GM18867 (cell line): ENCODE data around the gene TEKT2.

Source experiments
- ATAC-seq: cut with Tn5 transposase; IDR thresholded peaks from one replicate; pipeline ENCODE4 v1.9.1; 2021; ENCODE audit warnings: mild to moderate bottlenecking, moderate library complexity; ENCODE audit not compliant: unreplicated experiment

TEKT2 gene

DNA sequence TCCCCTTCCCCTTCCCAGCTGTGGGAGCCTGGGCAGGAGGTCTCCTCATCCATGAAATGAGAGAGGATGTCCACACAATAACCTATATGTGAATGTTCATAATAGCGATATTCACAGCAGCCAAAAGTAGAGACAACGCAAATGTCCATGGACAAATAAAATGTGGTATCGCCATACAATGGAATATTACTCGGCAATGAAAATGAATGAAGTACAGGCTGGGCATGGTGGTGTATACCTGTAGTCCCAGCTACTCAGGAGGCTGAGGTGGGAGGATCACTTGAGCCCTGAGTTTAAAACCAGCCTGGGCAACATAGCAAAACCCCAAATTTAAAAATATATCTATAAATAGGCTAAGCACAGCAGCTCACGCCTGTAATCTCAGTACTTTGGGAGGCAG, 17.7 kb downstream of the TEKT2 start:
- no peak for ATAC-seq

DNA sequence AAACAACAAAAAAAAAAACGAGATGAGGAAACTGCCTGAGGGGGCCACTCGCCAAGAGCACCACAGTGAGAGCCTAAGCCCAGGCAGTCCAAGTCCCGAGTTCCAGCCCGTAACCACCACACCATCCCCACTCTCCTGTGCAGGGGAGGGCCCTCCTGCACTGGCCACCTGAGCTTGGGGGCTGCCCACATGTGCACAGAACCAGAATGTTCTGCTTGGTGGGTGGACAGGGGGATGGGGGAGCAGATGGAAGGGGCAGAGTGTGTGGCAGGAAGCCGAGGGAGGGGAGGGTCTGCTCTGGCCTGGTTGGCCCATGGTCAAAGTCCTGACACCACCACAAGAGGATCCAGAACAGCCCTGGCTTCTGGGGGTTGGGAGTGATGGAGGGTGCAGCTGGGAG, 22.4 kb downstream of the TEKT2 start:
- no peak for ATAC-seq

GRCh38 chr1:36107394-36107793, 23.5 kb downstream of the TEKT2 start:
- no peak for ATAC-seq

GRCh38 chr1:36108314-36108713, 24.4 kb downstream of the TEKT2 start:
- ATAC-seq: no peak

- no peak for ATAC-seq
These were observed 25.3 kb downstream of the TEKT2 start for GRCh38 chr1:36109041-36109679.

DNA sequence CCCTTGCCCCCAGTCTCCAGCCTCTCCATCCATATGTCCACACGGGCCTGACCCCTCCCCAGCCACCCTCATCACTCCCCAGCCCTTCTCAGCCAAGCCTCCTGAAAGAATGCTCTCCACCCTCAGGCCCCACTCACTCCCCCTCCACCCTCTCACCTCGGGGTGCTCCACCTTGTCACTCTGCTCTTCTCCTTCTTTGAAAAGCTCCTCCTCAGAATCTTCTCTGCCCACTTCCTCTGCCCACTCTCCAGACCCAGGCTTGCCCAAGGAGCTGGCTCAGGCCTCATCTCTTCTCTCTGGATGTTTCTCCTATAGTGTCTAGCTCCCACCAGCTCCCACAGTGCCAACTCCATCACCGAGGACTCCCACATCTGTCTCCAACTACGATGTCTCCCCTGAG, 27.3 kb downstream of the TEKT2 start:
- ATAC-seq: no peak

DNA sequence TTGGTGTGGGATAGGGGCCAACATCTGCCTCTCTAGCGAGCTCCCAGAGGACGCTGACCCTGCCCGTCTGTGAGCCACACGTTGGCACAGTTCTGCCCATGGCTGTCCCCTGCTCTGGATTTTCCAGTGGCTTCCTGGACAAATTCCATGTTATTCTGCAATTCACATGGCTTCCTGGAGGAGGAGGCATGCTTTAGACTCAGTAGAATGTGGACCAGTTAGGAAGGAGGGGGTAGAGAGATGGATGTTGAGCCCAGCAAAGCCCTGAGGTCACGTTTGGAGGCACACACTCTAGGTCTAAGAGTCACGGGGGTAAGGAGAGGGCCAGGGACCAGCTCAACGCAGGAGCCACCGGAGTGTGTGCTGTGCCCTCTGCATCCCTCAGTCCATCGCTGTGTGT, 28.9 kb downstream of the TEKT2 start:
- no peak for ATAC-seq

DNA sequence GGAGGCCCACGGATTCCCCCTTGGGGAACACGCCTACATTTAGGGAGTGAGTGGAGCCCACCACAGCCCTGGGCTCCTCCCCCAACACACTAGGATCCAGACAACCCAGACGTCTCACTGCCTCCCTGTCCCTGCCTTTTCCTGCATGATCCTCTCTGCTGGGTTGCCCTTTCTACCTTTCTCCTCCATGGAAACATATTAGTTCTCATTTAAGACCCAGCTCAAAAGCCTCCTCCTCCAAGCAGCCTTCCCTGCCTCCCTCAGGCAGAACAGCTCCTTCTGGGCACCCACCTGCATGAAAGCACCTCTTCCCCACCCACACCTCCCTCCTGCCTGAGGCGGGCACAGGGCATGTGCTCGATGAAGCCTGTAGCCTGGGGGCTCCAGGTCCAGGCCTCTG, 30.5 kb downstream of the TEKT2 start:
- no peak for ATAC-seq

DNA sequence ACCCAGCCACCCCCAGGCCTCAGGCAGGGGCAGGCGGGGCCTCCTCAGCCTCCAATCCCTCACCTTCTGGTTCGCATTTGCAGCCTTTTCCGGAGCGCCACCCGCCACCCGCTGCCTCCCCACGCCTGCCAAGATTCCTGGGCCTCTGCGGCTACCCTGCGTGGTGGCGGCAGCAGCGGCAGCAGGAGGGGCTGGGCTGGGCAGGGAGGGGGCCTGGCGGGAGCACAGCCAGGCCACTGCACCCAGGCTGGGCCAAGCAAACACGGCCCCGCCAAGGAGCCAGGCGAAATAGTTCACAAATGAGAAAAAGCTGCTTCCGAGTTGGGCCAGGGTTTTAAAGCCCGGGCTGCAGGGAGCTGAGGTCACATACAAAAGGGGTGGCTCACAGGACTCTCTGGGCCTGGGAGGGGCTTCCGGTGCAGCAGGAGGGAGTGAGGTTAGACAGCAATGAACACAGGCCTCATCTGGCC, 31.3 kb downstream of the TEKT2 start:
- ATAC-seq: no peak

DNA sequence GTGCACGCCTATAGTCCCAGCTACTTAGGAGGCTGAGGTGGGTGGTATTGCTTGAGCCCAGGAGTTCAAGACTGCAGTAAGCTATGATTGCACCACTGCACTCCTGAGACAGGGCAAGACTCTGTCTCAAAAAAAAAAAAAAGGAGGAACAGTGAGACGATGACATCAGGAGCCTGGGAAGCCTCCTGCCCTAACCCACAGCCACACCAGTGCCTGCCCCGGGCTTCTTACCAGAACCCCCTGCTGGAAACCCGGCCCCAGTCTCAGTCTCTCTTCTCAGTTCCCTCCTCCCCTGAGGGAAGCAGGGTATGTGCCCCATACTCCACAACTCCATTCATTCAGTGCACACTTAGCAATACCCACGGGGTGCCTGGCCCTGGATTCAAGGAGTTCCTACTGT, 32.0 kb downstream of the TEKT2 start:
- no peak for ATAC-seq

DNA sequence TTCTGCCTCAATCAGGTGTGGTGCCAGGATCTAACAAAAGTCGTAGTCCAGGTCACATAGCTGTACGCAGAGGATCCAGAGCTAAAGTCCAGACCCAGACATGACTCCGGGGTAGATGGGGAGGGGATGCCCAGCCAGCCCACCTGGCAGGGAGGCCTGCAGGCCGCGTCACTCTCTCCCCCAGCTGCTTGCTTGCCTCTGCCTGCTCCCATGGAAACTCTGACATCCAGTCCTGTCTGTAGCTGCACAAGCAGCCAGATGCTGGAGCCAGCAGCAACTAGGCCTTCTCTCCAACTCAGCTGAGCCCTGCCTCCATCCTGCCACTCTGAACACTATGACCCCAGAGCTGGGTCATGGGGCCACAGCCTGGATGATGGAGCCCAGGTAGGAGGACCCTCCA, 33.0 kb downstream of the TEKT2 start:
- no peak for ATAC-seq

GRCh38 chr1:36118447-36119204, 34.7 kb downstream of the TEKT2 start:
- no peak for ATAC-seq

DNA sequence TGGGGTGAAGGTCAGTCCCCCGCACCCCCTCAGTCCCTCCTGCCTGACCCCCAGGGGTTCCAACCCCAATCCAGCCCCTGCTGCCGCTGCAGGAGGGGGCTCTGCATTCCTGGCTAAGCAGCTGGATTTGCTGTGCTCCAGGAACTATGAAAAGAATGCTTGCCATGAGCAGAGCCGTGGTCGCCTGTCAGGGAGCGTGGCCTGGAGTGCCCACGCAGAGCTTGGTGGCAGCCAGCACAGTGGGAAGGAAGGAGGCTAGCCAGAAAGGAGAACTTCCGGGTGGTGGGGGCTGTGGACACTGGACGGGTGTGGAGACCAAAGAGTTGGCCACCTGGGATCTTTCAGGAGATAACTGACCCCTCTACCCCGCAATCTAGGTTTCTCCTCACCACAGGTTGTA, 35.6 kb downstream of the TEKT2 start:
- ATAC-seq: no peak

DNA sequence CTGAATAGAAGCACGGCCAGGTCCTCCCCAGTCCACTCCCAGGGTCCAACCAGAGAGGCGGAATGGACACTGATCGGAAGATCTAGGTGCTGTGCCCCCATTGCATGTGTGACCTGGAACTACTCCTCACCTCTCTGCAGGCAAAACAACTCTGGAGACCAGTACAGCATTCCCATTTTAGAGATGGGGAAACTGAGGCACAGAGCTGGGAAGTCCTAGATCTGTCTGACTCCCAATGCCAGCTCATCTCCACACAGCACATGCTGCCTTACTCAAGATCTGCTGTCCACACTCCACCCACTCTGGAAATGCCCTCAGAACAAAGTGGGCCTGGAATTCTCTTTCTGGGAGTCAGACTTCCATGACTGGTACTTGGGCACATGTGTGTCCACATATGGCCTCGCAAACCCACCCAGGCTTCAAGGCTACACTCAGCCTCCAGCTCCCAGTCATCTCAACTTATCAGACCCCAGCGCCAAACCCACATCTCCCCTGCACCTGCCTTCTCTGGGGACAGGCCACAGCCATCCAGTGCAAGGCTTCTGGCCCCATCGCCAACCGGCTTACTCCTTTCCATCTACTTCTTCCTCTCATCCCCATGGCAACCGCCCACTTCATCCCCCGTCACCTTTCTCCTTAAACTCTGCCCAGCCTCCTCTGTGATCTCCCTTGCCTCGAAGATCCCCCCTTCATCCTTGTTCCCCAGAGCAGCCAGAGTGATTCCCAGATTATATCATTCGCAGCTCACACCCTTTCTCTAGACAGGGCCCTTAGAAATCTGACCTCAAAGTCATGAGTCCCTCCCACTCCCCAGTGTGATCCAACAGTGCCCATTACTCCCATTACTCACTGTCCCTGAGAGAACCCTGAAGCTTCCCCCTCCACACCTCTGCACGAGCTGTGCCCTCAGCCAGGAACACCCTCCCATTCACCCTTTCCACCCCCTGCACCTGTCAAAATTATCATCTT, 38.5 kb downstream of the TEKT2 start:
- no peak for ATAC-seq

GRCh38 chr1:36123356-36123755, 39.5 kb downstream of the TEKT2 start:
- ATAC-seq: no peak

DNA sequence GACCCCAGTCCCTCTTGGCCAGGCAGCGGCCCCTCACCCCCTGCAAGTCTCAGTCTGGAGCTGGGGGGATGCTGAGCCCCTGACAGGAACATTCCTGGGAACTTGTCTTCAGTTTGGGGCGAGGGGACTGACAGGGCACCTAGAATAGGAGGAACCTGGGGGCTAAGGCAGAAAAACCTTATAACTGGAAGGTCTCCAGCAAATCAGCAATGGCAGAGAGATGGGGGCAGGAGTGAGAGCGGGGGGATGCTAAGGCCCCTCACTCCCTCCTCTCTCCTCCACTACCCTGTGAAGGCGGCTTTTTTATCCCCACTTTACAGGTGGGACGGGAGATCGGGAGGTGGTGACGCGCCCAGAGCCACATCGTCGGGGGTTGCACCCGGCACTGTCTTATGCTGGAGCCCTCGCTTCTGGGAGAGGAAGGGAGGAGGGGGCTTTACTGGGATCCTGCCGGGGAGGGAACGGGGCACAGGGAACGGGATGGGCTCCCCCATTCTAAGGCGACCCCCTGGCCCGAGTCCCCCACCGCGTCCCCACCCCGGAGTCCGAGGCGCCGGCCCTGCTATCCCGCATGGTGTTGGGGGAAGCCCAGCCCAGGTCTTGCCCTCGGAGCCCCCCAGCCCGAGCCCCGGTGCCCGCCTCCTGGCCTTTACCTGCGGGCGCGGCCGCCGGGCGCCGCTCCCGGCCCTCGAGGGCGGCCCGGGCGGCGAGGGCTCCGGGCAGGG, 40.7 kb downstream of the TEKT2 start:
- no peak for ATAC-seq

- no peak for ATAC-seq
These were observed 41.5 kb downstream of the TEKT2 start, which contains the start of gene COL8A2 for GRCh38 chr1:36125129-36125991. COL8A2 (minus strand) TSS chr1:36125222; CDS start chr1:36100242, 24,980 bp downstream.

GRCh38 chr1:36126005-36126716, 42.3 kb downstream of the TEKT2 start:
- no peak for ATAC-seq
